Fibroblast of villous mesenchyme (primary cell): ENCODE results near the gene FANCC. TPM values are rescaled to one million over a fixed set of nuclear protein-coding genes. Genes with fewer than 3 reads are reported as not detected.

Source experiments
- DNase-seq: peaks from one replicate; pipeline ENCODE4 v3.0.0-alpha.2; 2010; ENCODE audit warnings: low read depth
- H3K4me3 ChIP-seq: 2 replicates; pipeline ENCODE4 v1.5.1; 2011; ENCODE audit warnings: low read depth, mild to moderate bottlenecking, low read length
- total RNA-seq: library from RNA; depleted of rRNA; stranded (reverse); fragments of >200 nt; gene quantifications from 2 replicates; pipeline ENCODE4 v1.2.3, GENCODE V29; 2012
- TF ChIP-seq, protein P1 (sequence below): IDR thresholded peaks from 2 replicates; pipeline ENCODE4 v1.5.1; 2012; ENCODE audit warnings: low read depth, mild to moderate bottlenecking, low read length; ENCODE audit not compliant: insufficient read depth

The FANCC gene
- total RNA-seq, 1 donor = 7.8 TPM

DNA sequence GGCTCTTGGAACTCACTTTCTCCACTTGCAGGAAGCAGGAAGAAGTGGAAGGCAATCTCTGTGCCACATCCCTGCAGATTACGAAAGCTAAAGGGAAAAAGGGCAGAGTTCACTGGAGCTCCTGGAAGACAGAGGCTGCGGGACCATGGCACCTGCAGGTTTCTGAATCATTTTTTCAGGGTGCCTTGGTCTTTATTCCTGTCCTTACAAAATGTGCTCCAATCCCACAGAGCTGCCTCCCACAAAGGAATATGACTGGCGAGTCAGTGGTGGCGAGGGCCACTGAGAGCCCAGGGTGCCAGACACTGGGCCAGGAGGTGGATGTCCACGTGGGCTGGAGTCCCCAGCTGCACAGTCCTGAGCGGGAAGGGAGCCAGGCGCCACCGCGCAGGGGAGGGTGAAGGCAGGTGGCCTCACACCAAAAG lies 183.0 kb downstream of the FANCC start:
- TF ChIP-seq, protein P1, sequence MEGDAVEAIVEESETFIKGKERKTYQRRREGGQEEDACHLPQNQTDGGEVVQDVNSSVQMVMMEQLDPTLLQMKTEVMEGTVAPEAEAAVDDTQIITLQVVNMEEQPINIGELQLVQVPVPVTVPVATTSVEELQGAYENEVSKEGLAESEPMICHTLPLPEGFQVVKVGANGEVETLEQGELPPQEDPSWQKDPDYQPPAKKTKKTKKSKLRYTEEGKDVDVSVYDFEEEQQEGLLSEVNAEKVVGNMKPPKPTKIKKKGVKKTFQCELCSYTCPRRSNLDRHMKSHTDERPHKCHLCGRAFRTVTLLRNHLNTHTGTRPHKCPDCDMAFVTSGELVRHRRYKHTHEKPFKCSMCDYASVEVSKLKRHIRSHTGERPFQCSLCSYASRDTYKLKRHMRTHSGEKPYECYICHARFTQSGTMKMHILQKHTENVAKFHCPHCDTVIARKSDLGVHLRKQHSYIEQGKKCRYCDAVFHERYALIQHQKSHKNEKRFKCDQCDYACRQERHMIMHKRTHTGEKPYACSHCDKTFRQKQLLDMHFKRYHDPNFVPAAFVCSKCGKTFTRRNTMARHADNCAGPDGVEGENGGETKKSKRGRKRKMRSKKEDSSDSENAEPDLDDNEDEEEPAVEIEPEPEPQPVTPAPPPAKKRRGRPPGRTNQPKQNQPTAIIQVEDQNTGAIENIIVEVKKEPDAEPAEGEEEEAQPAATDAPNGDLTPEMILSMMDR = no peak
- H3K4me3 ChIP-seq = no peak overlapping the region
- DNase-seq = no peak

DNA sequence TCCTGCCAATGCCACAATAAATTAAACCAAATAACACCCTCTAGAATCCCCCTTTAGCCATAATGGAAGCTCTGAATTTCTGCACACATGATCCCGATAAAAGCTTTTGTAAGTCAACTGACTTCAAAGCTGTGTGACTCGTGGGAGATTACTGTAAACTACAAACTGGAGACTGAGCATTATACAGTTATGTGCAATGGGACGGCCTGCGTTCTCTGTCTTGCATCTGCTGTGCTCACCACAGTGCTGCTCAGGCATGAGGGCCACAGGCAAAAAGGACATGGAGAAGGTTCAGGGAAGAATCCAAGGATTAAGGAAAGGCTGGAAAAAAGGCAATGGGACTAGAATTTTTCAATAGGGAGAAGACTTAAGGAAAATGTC lies 184.2 kb downstream of the FANCC start:
- TF ChIP-seq, protein P1 = no peak
- H3K4me3 ChIP-seq = no peak overlapping the region
- peak; percentile 34 for DNase-seq

DNA sequence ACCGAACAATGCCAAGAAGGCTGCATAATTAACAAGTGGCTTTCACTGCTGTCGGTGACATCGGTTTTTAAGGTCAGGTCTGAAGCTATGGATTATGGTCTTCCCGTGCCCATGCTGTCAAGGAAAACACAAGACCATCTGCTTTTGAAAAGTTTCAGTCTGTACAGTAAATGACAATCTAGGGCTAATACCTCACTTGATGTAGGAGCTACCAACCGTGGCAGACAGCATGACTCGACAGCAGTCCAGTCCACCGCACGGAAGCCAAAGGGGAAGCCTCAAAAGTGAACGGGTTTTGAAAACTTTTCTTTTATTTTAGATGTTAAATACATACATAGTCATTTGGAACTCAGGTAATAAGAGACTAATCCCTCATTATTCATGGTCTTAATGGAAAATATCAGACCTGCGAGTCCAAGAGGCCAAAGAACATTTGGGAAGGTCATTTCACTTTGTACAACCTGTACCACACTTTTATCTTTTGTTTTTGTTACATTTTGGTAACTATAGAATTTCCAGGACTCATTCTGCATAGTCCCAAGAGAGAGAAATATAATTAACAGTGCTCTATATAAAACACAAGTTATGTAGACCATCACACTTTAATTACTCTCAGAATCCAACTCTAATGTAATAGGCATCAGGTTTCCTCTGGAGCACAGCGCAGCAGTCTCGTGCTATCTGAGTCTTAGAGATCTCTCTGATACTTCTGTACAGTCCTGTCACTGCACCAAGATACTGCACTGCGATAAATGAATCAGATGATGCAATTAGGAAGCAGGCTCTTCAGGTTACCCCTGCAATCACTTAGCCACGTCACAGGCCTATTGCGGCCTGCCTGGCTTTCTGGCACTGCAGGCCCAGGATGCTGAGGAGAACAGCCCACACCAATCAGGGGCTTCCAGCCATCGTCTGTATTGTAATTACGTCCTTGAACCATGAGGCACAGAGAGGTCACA lies 184.9 kb downstream of the FANCC start:
- peak; percentile 68 for DNase-seq
- H3K4me3 ChIP-seq = no peak overlapping the region
- TF ChIP-seq, protein P1 = no peak

DNA sequence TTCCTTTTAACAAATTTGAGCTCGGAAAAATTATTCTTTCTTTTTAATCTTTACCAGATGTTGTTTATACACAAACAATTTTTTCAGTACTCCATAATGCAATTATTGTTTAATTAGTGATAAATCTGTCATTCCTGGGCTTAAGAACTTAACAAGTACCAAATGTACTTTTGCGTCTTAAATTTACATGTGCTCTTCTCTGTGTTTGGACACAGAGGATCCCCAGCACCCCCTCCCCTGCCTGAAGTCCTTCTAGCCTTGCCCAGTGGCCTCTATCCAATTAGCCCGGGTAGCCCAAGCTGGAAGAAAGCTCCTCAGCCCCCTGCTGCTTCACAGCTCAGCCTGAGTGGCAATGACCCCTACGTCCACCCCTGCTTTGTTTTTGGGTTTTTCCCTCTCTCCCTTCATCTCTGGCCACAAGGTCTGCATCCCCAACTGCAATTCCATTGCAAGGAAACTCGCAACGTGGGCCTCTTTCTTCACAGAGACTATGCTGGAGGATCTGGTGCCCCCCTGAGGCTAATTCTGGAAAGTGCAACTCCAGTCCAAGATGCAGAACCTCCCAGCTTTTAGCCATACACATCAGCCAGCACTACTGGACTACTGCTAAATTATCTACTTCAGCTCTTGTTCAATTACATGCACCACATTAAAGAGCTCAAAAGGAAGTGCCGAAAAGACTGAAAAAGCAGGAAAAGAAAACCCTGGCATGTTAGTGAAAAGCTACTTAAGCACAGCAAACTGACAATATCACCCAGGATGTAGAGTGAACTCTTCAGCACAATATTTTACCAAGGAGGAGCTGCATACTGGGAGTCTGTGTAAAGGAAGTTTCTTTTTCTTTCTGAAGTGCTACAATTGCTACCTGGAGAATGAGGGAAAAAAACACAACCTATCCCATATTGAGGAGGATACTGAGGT lies 186.2 kb downstream of the FANCC start:
- TF ChIP-seq, protein P1 = peak; percentile 92
- H3K4me3 ChIP-seq = no peak overlapping the region
- DNase-seq = peak; percentile 83

DNA sequence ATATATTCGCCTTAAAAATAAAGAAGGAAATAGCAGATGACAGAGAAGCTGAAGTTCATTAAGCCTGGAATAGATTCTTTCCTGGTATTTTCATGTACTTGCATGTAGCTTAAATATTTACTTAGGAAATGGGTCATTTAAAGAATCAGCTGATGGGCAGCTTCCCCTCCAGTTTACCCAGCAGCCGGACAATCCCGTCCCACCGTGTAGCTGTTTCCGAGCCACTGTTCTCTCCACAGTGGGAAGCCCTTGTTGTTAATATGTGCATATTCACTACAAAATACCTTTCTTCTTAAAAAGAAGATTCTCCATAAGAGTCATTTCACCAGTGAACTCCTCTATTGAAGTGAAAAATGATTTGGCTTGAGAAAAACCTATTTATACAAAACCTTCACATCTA lies 187.0 kb downstream of the FANCC start:
- no peak for DNase-seq
- TF ChIP-seq, protein P1 = no peak
- no peak overlapping the region for H3K4me3 ChIP-seq

DNA sequence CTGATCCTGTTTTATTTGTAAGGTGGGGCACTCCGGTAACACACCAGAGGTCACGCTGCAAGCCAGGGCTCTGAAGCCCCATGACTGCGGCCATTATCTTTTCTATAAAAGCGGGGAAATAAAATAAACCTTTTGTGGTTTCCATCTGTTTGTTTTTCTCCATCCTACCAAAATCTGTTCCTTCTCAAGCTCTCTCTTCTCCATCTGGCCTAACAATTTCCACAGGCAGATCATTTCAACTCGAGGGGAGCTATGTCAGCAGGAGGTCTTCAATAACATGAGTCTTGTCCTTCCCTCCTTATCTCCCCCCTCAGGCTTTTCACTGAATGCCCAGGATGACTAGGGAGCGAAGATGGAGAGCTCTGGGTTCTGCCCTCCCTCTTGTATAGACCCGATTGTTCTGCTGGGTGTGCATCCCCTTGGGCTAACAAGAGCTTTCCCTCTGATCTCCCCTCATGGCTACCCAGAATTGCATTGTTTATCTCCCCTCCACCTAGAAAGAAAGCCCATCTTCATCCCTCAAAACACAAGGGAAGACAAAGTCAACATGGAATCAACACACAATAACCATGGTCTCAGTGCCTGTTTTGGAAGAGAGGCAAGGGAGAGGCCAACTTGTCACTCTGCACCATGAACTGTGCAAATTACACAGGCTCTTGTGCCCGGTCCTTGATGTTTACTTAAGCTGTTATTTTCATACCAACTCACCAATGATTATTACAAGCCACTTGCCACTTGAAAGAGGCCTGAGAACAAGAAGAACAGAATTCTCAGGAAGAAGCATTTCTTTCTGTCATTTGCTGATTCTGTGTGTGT lies 187.8 kb downstream of the FANCC start:
- no peak overlapping the region for H3K4me3 ChIP-seq
- peak; percentile 88 for DNase-seq
- TF ChIP-seq, protein P1 = no peak
